ENCODE measurements around the gene SMAD6. TPM values are rescaled to one million over a fixed set of nuclear protein-coding genes. Genes with fewer than 3 reads are reported as not detected.

The SMAD6 gene
- total and polyA plus RNA-seq, 2 experiments from 2014 or later: 1.6 to 15.7 TPM

DNA sequence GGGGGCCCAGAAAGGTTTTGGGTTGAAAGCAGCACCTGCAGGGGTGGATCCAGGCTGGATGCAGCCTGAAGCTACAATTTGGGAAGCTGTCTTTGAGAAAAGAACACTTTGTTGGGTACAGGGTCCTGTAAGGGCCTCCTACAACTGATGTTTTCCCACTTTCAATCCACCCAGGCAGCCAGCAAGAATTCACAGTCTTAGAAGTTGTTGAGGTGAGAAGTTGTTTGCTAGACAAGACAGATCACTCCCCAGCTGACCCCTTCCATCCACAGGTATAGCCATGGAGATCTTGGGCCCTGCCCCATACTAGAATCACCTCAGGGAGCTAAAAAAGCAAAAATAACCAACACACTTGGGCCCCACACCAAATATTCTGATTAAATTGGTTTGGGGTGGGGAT, 10.3 kb upstream of the SMAD6 start:
- Histone ChIP-seq H4K20me1 (replicated peaks; ENCODE audit: insufficient read depth) (no peaks in the 10 kb centered on the region), H3K27me3 (ENCODE audit: insufficient read depth) (no peaks in the 10 kb centered on the region), H3K9me2 (ENCODE audit: insufficient read depth) (no peaks in the 10 kb centered on the region), H2AFZ (0 out of 2 replicates have a peak overlapping the region, but pooled peaks have one; percentile 3), H3K27ac (ENCODE audit: low read depth) (no peak overlapping the region), H3F3A (replicated peaks; ENCODE audit: low read depth) (no peaks in the 10 kb centered on the region), H3K4me1 (ENCODE audit: insufficient read depth) (no peaks in the 10 kb centered on the region), H3K4me3 (no peak overlapping the region), H3K4me2 (no peak overlapping the region), H3K36me3 (ENCODE audit: insufficient read depth) (no peaks in the 10 kb centered on the region), H3K79me2 (replicated peaks; ENCODE audit: insufficient read depth) (no peaks in the 10 kb centered on the region)
- Mint-ChIP-seq H3K27ac (no peak overlapping the region), H3K4me1 (no peaks in the 10 kb centered on the region), H3K9me3 (no peaks in the 10 kb centered on the region), H3K4me3 (no peak overlapping the region), H3K36me3 (ENCODE audit: low read depth) (no peaks in the 10 kb centered on the region), H3K27me3 (ENCODE audit: insufficient read depth, low read depth, poor library complexity) (peaks cover 6% of the 10 kb centered on the region)
- ATAC-seq (no peak), DNase-seq (ENCODE audit: low spot score) (no peak)
- TF ChIP-seq, protein P1, sequence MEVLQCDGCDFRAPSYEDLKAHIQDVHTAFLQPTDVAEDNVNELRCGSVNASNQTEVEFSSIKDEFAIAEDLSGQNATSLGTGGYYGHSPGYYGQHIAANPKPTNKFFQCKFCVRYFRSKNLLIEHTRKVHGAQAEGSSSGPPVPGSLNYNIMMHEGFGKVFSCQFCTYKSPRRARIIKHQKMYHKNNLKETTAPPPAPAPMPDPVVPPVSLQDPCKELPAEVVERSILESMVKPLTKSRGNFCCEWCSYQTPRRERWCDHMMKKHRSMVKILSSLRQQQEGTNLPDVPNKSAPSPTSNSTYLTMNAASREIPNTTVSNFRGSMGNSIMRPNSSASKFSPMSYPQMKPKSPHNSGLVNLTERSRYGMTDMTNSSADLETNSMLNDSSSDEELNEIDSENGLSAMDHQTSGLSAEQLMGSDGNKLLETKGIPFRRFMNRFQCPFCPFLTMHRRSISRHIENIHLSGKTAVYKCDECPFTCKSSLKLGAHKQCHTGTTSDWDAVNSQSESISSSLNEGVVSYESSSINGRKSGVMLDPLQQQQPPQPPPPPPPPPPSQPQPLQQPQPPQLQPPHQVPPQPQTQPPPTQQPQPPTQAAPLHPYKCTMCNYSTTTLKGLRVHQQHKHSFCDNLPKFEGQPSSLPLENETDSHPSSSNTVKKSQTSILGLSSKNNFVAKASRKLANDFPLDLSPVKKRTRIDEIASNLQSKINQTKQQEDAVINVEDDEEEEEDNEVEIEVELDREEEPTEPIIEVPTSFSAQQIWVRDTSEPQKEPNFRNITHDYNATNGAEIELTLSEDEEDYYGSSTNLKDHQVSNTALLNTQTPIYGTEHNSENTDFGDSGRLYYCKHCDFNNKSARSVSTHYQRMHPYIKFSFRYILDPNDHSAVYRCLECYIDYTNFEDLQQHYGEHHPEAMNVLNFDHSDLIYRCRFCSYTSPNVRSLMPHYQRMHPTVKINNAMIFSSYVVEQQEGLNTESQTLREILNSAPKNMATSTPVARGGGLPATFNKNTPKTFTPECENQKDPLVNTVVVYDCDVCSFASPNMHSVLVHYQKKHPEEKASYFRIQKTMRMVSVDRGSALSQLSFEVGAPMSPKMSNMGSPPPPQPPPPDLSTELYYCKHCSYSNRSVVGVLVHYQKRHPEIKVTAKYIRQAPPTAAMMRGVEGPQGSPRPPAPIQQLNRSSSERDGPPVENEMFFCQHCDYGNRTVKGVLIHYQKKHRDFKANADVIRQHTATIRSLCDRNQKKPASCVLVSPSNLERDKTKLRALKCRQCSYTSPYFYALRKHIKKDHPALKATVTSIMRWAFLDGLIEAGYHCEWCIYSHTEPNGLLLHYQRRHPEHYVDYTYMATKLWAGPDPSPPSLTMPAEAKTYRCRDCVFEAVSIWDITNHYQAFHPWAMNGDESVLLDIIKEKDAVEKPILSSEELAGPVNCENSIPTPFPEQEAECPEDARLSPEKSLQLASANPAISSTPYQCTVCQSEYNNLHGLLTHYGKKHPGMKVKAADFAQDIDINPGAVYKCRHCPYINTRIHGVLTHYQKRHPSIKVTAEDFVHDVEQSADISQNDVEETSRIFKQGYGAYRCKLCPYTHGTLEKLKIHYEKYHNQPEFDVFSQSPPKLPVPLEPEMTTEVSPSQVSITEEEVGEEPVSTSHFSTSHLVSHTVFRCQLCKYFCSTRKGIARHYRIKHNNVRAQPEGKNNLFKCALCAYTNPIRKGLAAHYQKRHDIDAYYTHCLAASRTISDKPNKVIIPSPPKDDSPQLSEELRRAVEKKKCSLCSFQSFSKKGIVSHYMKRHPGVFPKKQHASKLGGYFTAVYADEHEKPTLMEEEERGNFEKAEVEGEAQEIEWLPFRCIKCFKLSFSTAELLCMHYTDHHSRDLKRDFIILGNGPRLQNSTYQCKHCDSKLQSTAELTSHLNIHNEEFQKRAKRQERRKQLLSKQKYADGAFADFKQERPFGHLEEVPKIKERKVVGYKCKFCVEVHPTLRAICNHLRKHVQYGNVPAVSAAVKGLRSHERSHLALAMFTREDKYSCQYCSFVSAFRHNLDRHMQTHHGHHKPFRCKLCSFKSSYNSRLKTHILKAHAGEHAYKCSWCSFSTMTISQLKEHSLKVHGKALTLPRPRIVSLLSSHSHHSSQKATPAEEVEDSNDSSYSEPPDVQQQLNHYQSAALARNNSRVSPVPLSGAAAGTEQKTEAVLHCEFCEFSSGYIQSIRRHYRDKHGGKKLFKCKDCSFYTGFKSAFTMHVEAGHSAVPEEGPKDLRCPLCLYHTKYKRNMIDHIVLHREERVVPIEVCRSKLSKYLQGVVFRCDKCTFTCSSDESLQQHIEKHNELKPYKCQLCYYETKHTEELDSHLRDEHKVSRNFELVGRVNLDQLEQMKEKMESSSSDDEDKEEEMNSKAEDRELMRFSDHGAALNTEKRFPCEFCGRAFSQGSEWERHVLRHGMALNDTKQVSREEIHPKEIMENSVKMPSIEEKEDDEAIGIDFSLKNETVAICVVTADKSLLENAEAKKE (CRISPR knock-in tag; IDR thresholded peaks at IDR 0.05): no peak
- TF ChIP-seq, protein P2, sequence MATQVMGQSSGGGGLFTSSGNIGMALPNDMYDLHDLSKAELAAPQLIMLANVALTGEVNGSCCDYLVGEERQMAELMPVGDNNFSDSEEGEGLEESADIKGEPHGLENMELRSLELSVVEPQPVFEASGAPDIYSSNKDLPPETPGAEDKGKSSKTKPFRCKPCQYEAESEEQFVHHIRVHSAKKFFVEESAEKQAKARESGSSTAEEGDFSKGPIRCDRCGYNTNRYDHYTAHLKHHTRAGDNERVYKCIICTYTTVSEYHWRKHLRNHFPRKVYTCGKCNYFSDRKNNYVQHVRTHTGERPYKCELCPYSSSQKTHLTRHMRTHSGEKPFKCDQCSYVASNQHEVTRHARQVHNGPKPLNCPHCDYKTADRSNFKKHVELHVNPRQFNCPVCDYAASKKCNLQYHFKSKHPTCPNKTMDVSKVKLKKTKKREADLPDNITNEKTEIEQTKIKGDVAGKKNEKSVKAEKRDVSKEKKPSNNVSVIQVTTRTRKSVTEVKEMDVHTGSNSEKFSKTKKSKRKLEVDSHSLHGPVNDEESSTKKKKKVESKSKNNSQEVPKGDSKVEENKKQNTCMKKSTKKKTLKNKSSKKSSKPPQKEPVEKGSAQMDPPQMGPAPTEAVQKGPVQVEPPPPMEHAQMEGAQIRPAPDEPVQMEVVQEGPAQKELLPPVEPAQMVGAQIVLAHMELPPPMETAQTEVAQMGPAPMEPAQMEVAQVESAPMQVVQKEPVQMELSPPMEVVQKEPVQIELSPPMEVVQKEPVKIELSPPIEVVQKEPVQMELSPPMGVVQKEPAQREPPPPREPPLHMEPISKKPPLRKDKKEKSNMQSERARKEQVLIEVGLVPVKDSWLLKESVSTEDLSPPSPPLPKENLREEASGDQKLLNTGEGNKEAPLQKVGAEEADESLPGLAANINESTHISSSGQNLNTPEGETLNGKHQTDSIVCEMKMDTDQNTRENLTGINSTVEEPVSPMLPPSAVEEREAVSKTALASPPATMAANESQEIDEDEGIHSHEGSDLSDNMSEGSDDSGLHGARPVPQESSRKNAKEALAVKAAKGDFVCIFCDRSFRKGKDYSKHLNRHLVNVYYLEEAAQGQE (IDR thresholded peaks at IDR 0.05; ENCODE audit: unreplicated experiment): no peak
- TF ChIP-seq EZH2phosphoT487 (IDR thresholded peaks at IDR 0.05; ENCODE audit: unreplicated experiment) (no peak), ZNF114 (CRISPR knock-in tag; IDR thresholded peaks at IDR 0.05) (no peak), JUNB (IDR thresholded peaks at IDR 0.05; ENCODE audit: unreplicated experiment) (no peak), STAT1 (IDR thresholded peaks at IDR 0.05; ENCODE audit: unreplicated experiment) (no peak), POLR2AphosphoS5 (IDR thresholded peaks at IDR 0.05; ENCODE audit: low read depth) (no peak)
- TF ChIP-seq, protein P3, sequence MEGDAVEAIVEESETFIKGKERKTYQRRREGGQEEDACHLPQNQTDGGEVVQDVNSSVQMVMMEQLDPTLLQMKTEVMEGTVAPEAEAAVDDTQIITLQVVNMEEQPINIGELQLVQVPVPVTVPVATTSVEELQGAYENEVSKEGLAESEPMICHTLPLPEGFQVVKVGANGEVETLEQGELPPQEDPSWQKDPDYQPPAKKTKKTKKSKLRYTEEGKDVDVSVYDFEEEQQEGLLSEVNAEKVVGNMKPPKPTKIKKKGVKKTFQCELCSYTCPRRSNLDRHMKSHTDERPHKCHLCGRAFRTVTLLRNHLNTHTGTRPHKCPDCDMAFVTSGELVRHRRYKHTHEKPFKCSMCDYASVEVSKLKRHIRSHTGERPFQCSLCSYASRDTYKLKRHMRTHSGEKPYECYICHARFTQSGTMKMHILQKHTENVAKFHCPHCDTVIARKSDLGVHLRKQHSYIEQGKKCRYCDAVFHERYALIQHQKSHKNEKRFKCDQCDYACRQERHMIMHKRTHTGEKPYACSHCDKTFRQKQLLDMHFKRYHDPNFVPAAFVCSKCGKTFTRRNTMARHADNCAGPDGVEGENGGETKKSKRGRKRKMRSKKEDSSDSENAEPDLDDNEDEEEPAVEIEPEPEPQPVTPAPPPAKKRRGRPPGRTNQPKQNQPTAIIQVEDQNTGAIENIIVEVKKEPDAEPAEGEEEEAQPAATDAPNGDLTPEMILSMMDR (conservative IDR thresholded peaks at IDR 0.05; ENCODE audit: low read depth in 2 of 2): no peak
